ENCODE results near the gene ADAMTS9.

- TF ChIP-seq POLR2A (IDR thresholded peaks at IDR 0.05) (no peak), CTCF (IDR thresholded peaks at IDR 0.05) (no peak), EP300 (IDR thresholded peaks at IDR 0.05) (no peak)
These were observed 28.4 kb upstream of the ADAMTS9 start for GRCh38 chr3:64716110-64716710.

Data from upper lobe of left lung (tissue), 4 donors.